PFSK-1 (cell line): ENCODE measurements around the gene DOCK4.

Experiments
- FOXP2 ChIP-seq: optimal IDR thresholded peaks from 2 replicates; pipeline ENCODE3; 2011; ENCODE audit warnings: borderline replicate concordance, control low read depth, inconsistent platforms; ENCODE audit not compliant: insufficient read depth; ENCODE audit errors: extremely low read length, extremely low read depth
- POLR2AphosphoS5 ChIP-seq: IDR thresholded peaks from 2 replicates; pipeline ENCODE4 v1.6.1; 2012; ENCODE audit warnings: low read depth, mild to moderate bottlenecking, control low read depth, low read length, moderate library complexity
- SIN3A ChIP-seq: IDR thresholded peaks from 2 replicates; pipeline ENCODE4 v1.6.1; 2012; ENCODE audit warnings: mild to moderate bottlenecking, low read length, moderate library complexity, borderline replicate concordance; ENCODE audit not compliant: insufficient read depth
- TAF1 ChIP-seq: IDR thresholded peaks from 2 replicates; pipeline ENCODE4 v1.6.1; 2012; ENCODE audit warnings: low read length, control low read depth, borderline replicate concordance; ENCODE audit not compliant: insufficient read depth
- TF ChIP-seq, protein P1 (sequence below), 2 experiments: IDR thresholded peaks; 2 replicates each; pipeline versions ENCODE4 v1.6.1 to v1.8.0; 2011 to 2012; ENCODE audit warnings: low read depth in 2 of 2, low read length in 2 of 2, control low read depth in 1 of 2, inconsistent platforms in 1 of 2, mild to moderate bottlenecking in 1 of 2, moderate library complexity in 1 of 2; ENCODE audit not compliant: insufficient read depth in 1 of 2

The DOCK4 gene

GRCh38 chr7:111844904-111845671 is 361.1 kb downstream of the DOCK4 start:
- TF ChIP-seq, protein P1, sequence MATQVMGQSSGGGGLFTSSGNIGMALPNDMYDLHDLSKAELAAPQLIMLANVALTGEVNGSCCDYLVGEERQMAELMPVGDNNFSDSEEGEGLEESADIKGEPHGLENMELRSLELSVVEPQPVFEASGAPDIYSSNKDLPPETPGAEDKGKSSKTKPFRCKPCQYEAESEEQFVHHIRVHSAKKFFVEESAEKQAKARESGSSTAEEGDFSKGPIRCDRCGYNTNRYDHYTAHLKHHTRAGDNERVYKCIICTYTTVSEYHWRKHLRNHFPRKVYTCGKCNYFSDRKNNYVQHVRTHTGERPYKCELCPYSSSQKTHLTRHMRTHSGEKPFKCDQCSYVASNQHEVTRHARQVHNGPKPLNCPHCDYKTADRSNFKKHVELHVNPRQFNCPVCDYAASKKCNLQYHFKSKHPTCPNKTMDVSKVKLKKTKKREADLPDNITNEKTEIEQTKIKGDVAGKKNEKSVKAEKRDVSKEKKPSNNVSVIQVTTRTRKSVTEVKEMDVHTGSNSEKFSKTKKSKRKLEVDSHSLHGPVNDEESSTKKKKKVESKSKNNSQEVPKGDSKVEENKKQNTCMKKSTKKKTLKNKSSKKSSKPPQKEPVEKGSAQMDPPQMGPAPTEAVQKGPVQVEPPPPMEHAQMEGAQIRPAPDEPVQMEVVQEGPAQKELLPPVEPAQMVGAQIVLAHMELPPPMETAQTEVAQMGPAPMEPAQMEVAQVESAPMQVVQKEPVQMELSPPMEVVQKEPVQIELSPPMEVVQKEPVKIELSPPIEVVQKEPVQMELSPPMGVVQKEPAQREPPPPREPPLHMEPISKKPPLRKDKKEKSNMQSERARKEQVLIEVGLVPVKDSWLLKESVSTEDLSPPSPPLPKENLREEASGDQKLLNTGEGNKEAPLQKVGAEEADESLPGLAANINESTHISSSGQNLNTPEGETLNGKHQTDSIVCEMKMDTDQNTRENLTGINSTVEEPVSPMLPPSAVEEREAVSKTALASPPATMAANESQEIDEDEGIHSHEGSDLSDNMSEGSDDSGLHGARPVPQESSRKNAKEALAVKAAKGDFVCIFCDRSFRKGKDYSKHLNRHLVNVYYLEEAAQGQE (IDR thresholded peaks at IDR 0.05; ENCODE audit: insufficient read depth in 1 of 2, low read depth in 2 of 2, low read length in 2 of 2) = no peak

GRCh38 chr7:111842491-111842890 is 363.7 kb downstream of the DOCK4 start:
- TF ChIP-seq TAF1 (no peak), POLR2AphosphoS5 (no peak), SIN3A (no peak), FOXP2 (no peak)
- TF ChIP-seq, protein P1 (IDR thresholded peaks at IDR 0.05; ENCODE audit: insufficient read depth in 1 of 2, low read depth in 2 of 2, low read length in 2 of 2) = no peak

DNA sequence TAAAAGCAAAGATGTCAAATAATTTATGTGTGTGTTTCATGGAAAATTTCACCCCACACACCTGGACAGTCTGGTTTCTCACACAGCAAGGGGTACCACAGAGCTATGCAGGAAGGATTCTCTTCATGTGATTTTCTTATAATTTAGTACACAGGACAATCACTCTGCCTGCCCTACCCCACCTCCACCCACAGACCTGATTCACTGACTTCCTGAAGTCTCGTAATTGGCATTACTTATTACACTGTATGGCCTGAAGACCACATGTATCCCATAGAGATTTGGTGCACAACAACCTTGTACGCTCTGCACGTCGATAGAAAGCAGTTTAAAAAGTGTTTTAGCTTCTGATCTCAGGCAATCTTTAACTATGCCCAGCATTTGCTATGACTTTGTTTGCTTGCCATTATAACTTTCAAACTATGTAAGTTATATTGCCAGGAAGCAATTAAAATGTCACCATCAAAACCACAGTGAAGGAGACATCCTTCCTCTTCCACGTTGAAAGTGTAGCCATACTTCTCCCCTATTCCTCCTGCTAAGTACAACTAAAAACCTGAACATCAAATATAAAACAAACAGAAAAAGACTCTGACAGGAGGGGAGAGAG is 364.5 kb downstream of the DOCK4 start:
- TF ChIP-seq, protein P1 (IDR thresholded peaks at IDR 0.05; ENCODE audit: insufficient read depth in 1 of 2, low read depth in 2 of 2, low read length in 2 of 2) = no peak
- no peak for TF ChIP-seq POLR2AphosphoS5
- TF ChIP-seq SIN3A = no peak
- TF ChIP-seq FOXP2 = no peak
- TF ChIP-seq TAF1 = no peak

DNA sequence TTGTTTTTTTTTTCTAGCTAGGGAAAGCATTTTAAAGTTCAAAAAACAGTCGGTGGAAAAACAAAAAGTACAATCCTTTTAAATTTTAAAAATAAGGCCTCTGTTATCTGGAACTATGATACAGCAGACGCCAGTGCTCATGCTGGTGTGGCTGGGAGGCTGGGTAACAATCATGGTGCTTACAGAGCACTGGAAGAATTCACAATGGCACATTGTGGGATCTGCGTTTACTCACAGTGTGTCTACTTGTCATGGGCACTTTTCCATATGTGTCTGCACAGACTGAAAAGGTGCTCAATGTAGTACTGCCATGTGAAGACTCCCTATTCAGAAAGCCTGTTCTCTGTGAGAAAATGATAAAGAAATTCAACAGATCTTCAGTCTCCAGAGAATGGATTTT is 365.7 kb downstream of the DOCK4 start:
- no peak for TF ChIP-seq POLR2AphosphoS5
- TF ChIP-seq, protein P1 (IDR thresholded peaks at IDR 0.05; ENCODE audit: insufficient read depth in 1 of 2, low read depth in 2 of 2, low read length in 2 of 2) = no peak

DNA sequence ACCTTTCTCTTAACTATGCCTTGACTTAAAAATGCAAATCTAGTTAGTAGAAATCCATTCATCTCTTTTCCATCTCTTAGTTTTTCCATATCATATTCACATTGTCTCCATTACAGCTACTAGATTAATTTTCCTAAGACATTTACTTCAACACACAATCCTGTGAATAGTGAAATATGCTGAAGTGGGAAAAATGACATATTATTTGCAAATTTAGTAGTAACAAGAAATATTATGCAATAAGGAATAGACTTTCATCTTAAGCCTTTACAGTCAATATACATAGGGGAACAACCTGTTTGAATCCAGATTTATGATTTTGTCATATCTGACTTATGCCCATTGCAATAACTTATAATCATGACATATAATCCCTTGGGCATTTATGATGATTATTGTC is 366.9 kb downstream of the DOCK4 start:
- no peak for TF ChIP-seq FOXP2
- TF ChIP-seq, protein P1 (IDR thresholded peaks at IDR 0.05; ENCODE audit: insufficient read depth in 1 of 2, low read depth in 2 of 2, low read length in 2 of 2) = no peak
